ENCODE results near the gene ZNF614. TPM values are rescaled to one million over a fixed set of nuclear protein-coding genes. Genes with fewer than 3 reads are reported as not detected.
"Not testable (repeated sequence)": the region's sequence is repeated elsewhere in the genome, so short reads cannot be mapped to it uniquely, and the experiment has no call there.

The ZNF614 gene
- total RNA-seq, 1 donor = 9.4 TPM

DNA sequence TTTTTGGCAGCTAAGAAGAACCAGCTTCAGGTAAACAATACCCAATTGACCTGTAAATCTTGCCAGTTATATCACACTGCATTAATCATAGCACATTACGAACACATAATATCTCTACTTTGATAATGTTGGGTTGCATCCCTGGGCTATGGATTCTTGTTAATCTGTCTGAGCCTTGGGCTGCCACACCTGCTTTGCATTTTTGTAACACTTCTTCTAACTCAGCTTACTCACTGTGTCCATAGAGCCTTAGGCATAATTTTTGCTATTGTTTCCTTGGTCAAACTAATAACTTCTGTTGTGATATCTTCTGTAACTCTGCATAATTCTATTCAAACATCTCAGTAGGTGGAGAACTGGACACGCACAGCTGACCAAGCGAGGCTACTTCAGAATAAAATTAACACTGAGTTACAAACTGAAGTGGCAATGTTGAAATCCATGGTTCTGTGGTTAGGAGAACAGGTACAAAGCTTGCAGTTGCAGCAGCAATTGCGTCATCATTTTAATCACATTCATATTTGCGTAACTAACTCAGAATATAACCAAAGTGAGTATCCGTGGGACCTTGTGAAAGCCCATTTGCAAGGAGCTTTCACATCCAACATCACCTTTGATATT is 48.0 kb downstream of the ZNF614 start:
- DNase-seq (ENCODE audit: insufficient read length, low spot score, missing footprints) = no peak
- H4K20me1 ChIP-seq (ENCODE audit: insufficient read depth, low read length) = no peaks in the 10 kb centered on the region
- TF ChIP-seq, protein P1, sequence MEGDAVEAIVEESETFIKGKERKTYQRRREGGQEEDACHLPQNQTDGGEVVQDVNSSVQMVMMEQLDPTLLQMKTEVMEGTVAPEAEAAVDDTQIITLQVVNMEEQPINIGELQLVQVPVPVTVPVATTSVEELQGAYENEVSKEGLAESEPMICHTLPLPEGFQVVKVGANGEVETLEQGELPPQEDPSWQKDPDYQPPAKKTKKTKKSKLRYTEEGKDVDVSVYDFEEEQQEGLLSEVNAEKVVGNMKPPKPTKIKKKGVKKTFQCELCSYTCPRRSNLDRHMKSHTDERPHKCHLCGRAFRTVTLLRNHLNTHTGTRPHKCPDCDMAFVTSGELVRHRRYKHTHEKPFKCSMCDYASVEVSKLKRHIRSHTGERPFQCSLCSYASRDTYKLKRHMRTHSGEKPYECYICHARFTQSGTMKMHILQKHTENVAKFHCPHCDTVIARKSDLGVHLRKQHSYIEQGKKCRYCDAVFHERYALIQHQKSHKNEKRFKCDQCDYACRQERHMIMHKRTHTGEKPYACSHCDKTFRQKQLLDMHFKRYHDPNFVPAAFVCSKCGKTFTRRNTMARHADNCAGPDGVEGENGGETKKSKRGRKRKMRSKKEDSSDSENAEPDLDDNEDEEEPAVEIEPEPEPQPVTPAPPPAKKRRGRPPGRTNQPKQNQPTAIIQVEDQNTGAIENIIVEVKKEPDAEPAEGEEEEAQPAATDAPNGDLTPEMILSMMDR (IDR thresholded peaks at IDR 0.05; ENCODE audit: extremely low read depth, low read depth, low read length) = no peak
- no peak overlapping the region for H2AFZ ChIP-seq (ENCODE audit: low read length)
- H3K36me3 ChIP-seq (ENCODE audit: insufficient read depth, low read length) = no peaks in the 10 kb centered on the region
- H3K4me3 ChIP-seq (ENCODE audit: insufficient read depth, low read length) = no peak overlapping the region
- H3K27ac ChIP-seq (ENCODE audit: low read depth, low read length) = no peak overlapping the region
- no peaks in the 10 kb centered on the region for H3K4me1 ChIP-seq (ENCODE audit: insufficient read depth, low read length)
- H3K79me2 ChIP-seq (ENCODE audit: insufficient read depth, low read length) = peaks cover 83% of the 10 kb centered on the region
- peaks cover 2% of the 10 kb centered on the region for H3K9me3 ChIP-seq (ENCODE audit: low read depth, low read length)
- H3K27me3 ChIP-seq (ENCODE audit: insufficient read depth, low read length) = no peaks in the 10 kb centered on the region
- no peak overlapping the region for H3K4me2 ChIP-seq (ENCODE audit: insufficient read depth, low read length)

DNA sequence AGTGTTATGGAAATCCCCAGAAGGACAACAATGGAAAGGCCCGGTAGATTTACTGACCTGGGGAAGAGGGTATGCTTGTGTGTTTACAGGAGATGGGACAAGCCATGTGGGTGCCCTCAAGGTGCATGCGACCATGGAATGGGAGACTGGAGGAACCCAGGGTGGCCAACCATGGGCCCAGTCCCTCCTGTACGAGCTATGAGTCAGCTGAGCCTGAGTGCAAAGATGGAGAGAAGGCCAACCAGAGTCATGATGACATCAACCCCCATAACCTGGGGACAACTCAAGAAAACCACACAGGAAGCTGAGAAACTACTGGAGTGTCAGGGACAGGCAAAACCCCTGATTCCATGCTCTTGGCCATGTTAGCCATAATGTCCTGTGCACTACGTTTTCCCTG is 49.3 kb downstream of the ZNF614 start:
- no peak overlapping the region for H2AFZ ChIP-seq (ENCODE audit: low read length)
- peaks cover 2% of the 10 kb centered on the region for H3K9me3 ChIP-seq (ENCODE audit: low read depth, low read length)
- peaks cover 70% of the 10 kb centered on the region for H3K79me2 ChIP-seq (ENCODE audit: insufficient read depth, low read length)
- no peaks in the 10 kb centered on the region for H3K4me1 ChIP-seq (ENCODE audit: insufficient read depth, low read length)
- no peaks in the 10 kb centered on the region for H3K27me3 ChIP-seq (ENCODE audit: insufficient read depth, low read length)
- DNase-seq (ENCODE audit: insufficient read length, low spot score, missing footprints) = no peak
- no peaks in the 10 kb centered on the region for H4K20me1 ChIP-seq (ENCODE audit: insufficient read depth, low read length)
- peaks cover 6% of the 10 kb centered on the region for H3K36me3 ChIP-seq (ENCODE audit: insufficient read depth, low read length)
- TF ChIP-seq, protein P1 (IDR thresholded peaks at IDR 0.05; ENCODE audit: extremely low read depth, low read depth, low read length) = no peak
- no peak overlapping the region for H3K27ac ChIP-seq (ENCODE audit: low read depth, low read length)
- no peak overlapping the region for H3K4me2 ChIP-seq (ENCODE audit: insufficient read depth, low read length)
- no peak overlapping the region for H3K4me3 ChIP-seq (ENCODE audit: insufficient read depth, low read length)

DNA sequence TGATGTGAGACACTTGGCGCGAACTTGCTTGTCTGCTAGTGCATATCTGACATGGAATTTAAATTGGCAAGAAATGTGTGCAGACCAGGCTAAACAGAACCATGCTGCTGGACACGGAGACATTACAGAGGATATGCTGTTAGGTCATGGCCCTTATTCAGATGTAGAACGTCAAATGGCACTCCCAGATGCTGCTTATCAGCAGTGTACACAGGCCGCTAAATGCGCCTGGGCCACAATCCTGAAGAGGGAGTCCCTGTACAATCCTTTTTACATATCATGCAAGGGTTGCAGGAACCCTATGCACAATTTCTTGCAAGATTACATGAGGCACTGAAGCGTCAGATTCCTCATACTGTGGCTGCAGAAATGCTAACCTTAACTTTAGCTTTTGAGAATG is 50.8 kb downstream of the ZNF614 start:
- no peak for DNase-seq (ENCODE audit: insufficient read length, low spot score, missing footprints)
- H3K79me2 ChIP-seq (ENCODE audit: insufficient read depth, low read length) = peaks cover 56% of the 10 kb centered on the region

DNA sequence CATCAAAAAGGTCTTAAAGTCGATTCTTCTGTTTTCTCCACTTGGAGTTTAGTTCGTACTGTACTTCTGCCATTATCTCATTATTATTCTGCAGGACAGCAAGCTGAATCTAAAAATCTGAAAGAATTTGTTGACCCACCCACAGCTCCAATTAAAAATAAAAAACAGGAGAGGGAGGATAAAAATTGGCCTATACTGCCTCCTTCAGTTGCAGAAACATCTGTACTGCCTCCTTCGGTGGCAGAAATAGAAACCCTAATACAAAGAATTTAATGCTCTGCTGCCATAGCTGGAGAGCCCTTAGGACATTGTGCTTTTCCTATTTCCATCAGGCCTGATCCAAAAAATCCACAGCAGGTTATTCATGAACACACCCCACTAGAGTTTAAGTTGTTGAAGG is 51.3 kb downstream of the ZNF614 start:
- no peaks in the 10 kb centered on the region for H4K20me1 ChIP-seq (ENCODE audit: insufficient read depth, low read length)
- H3K27ac ChIP-seq (ENCODE audit: low read depth, low read length) = no peak overlapping the region
- H3K27me3 ChIP-seq (ENCODE audit: insufficient read depth, low read length) = no peaks in the 10 kb centered on the region
- H3K79me2 ChIP-seq (ENCODE audit: insufficient read depth, low read length) = peaks cover 52% of the 10 kb centered on the region
- peaks cover 4% of the 10 kb centered on the region for H3K9me3 ChIP-seq (ENCODE audit: low read depth, low read length)
- TF ChIP-seq, protein P1 (IDR thresholded peaks at IDR 0.05; ENCODE audit: extremely low read depth, low read depth, low read length) = no peak
- no peak for DNase-seq (ENCODE audit: insufficient read length, low spot score, missing footprints)
- no peak overlapping the region for H3K4me3 ChIP-seq (ENCODE audit: insufficient read depth, low read length)
- H3K4me2 ChIP-seq (ENCODE audit: insufficient read depth, low read length) = no peak overlapping the region
- H3K36me3 ChIP-seq (ENCODE audit: insufficient read depth, low read length) = peaks cover 23% of the 10 kb centered on the region
- no peaks in the 10 kb centered on the region for H3K4me1 ChIP-seq (ENCODE audit: insufficient read depth, low read length)
- no peak overlapping the region for H2AFZ ChIP-seq (ENCODE audit: low read length)

More for the DNA sequence above, 50.8 kb downstream of the ZNF614 start:
- TF ChIP-seq, protein P1 (IDR thresholded peaks at IDR 0.05; ENCODE audit: extremely low read depth, low read depth, low read length) = no peak
- H3K4me1 ChIP-seq (ENCODE audit: insufficient read depth, low read length) = no peaks in the 10 kb centered on the region
- no peak overlapping the region for H2AFZ ChIP-seq (ENCODE audit: low read length)
- no peak overlapping the region for H3K4me2 ChIP-seq (ENCODE audit: insufficient read depth, low read length)
- no peak overlapping the region for H3K4me3 ChIP-seq (ENCODE audit: insufficient read depth, low read length)
- no peak overlapping the region for H3K27ac ChIP-seq (ENCODE audit: low read depth, low read length)
- H3K9me3 ChIP-seq (ENCODE audit: low read depth, low read length) = peaks cover 2% of the 10 kb centered on the region
- H3K27me3 ChIP-seq (ENCODE audit: insufficient read depth, low read length) = no peaks in the 10 kb centered on the region
- no peaks in the 10 kb centered on the region for H4K20me1 ChIP-seq (ENCODE audit: insufficient read depth, low read length)
- H3K36me3 ChIP-seq (ENCODE audit: insufficient read depth, low read length) = peaks cover 19% of the 10 kb centered on the region

DNA sequence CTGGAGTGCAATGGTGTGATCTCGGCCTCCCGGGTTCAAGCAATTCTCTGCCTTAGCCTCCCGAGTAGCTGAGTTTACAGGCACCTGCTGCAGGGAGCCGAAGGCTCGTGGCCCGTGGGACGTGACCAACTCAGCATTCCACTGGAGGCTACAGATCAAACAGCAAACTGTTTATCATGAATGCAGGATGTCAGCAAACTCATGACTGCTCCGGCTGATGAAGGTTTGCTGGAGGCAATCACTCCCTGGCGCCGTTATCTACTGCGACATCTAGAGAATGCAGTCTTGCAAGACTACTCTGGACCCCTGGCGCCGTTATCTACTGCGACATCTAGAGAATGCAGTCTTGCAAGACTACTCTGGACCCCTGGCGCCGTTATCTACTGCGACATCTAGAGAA is 52.4 kb downstream of the ZNF614 start:
- Histone ChIP-seq H3K9me3 (ENCODE audit: low read depth, low read length) (peaks cover 15% of the 10 kb centered on the region), H3K36me3 (ENCODE audit: insufficient read depth, low read length) (peaks cover 34% of the 10 kb centered on the region), H3K79me2 (ENCODE audit: insufficient read depth, low read length) (peaks cover 42% of the 10 kb centered on the region)
- not testable (repeated sequence) for H3K4me2 ChIP-seq (ENCODE audit: insufficient read depth, low read length); H3K27me3 ChIP-seq (ENCODE audit: insufficient read depth, low read length); DNase-seq (ENCODE audit: insufficient read length, low spot score, missing footprints); H3K27ac ChIP-seq (ENCODE audit: low read depth, low read length); H3K4me3 ChIP-seq (ENCODE audit: insufficient read depth, low read length); H2AFZ ChIP-seq (ENCODE audit: low read length); H3K4me1 ChIP-seq (ENCODE audit: insufficient read depth, low read length); H4K20me1 ChIP-seq (ENCODE audit: insufficient read depth, low read length)

Data from osteoblast (primary cell).